Brain microvascular endothelial cell (primary cell): ENCODE data around the gene DCAF6.

Source experiments
- DNase-seq: peaks from one replicate; pipeline ENCODE4 v3.0.0-alpha.2; 2020
- H3K27ac ChIP-seq: fragments of 250-450 bp; sonication (Bioruptor Pico); 2 replicates; pipeline ENCODE4 v1.5.1; 2020; ENCODE audit warnings: mild to moderate bottlenecking, moderate library complexity
- H3K27me3 ChIP-seq: fragments of 250-450 bp; sonication (Bioruptor Pico); replicated peaks from 2 replicates; pipeline ENCODE4 v1.5.1; 2020; ENCODE audit warnings: mild to moderate bottlenecking
- H3K36me3 ChIP-seq: fragments of 250-450 bp; sonication (Bioruptor Pico); replicated peaks from 2 replicates; pipeline ENCODE4 v1.5.1; 2020; ENCODE audit warnings: mild to moderate bottlenecking
- H3K4me3 ChIP-seq: 2 replicates; pipeline ENCODE4 v1.5.1; 2011; ENCODE audit warnings: low read depth, mild to moderate bottlenecking, control low read depth, low read length, moderate library complexity
- in situ Hi-C: cut with HindIII; loops from 2 replicates; pipeline ENCODE4 v1.10.0; 2017; ENCODE audit warnings: low sequenced_read_pairs, low pct_ligation_motif_present
- TF ChIP-seq, protein P1 (sequence below): IDR thresholded peaks from 2 replicates; pipeline ENCODE4 v1.5.1; 2011; ENCODE audit warnings: low read depth, mild to moderate bottlenecking, moderate library complexity, low read length, control low read depth, inconsistent platforms; ENCODE audit errors: missing control alignments

Gene DCAF6

GRCh38 chr1:168095476-168095875, 159.0 kb downstream of the DCAF6 start:
- Histone ChIP-seq H3K4me3 (no peak overlapping the region), H3K27me3 (no peaks in the 10 kb centered on the region), H3K27ac (no peak overlapping the region), H3K36me3 (no peaks in the 10 kb centered on the region)
- TF ChIP-seq, protein P1, sequence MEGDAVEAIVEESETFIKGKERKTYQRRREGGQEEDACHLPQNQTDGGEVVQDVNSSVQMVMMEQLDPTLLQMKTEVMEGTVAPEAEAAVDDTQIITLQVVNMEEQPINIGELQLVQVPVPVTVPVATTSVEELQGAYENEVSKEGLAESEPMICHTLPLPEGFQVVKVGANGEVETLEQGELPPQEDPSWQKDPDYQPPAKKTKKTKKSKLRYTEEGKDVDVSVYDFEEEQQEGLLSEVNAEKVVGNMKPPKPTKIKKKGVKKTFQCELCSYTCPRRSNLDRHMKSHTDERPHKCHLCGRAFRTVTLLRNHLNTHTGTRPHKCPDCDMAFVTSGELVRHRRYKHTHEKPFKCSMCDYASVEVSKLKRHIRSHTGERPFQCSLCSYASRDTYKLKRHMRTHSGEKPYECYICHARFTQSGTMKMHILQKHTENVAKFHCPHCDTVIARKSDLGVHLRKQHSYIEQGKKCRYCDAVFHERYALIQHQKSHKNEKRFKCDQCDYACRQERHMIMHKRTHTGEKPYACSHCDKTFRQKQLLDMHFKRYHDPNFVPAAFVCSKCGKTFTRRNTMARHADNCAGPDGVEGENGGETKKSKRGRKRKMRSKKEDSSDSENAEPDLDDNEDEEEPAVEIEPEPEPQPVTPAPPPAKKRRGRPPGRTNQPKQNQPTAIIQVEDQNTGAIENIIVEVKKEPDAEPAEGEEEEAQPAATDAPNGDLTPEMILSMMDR: no peak
- DNase-seq: no peak
- in situ Hi-C loops: no loop called here

DNA sequence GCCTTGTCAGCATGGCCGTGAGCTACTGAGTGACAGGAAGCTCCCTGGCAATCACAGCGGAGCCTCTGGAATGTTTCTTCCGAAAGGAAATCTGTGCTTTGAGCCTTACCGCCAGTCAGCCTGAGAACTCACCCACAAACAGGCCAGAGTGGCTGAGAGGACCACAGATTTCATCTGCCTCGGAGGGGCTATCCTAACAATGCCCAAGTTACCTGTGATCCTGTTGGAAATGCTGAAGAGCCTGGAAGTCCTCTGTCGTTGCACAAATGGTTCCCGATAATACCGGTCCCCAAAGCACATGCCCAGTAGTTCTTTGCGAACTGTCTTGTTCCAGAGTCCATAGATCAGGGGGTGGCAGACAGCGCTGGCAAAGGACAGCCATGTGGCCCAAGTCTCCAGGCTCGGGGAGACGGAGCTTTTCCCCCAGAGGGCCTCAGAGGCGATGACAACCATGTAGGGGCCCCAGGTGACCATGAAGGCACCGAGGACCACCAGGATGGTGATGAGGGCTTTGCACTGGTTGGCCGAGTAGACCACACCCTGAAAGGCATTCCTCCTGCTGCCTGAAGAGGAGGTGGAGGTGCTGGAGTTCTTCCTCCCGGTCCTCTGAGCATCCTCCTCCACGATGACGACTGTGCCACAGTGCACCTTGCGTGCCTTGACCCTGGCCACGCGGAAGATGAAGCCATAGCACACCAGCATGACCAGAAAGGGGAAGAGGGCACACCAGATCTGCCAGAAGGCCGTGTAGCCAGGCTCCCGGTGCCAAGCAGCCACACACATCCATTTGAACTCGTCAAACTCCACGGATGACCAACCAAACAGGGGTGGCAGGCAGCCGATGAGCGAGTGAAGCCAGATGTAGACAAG, 160.0 kb downstream of the DCAF6 start:
- Histone ChIP-seq H3K36me3 (no peaks in the 10 kb centered on the region), H3K27me3 (no peaks in the 10 kb centered on the region), H3K4me3 (no peak overlapping the region), H3K27ac (no peak overlapping the region)
- no peak for DNase-seq
- in situ Hi-C loops: no loop called here
- TF ChIP-seq, protein P1: no peak

- in situ Hi-C loops: no loop called here
- H3K27me3 ChIP-seq: no peaks in the 10 kb centered on the region
- no peak overlapping the region for H3K27ac ChIP-seq
- TF ChIP-seq, protein P1: no peak
- no peak for DNase-seq
- H3K36me3 ChIP-seq: no peaks in the 10 kb centered on the region
- H3K4me3 ChIP-seq: no peak overlapping the region
These were observed 161.5 kb downstream of the DCAF6 start for GRCh38 chr1:168097921-168098528.

- Histone ChIP-seq H3K36me3 (no peaks in the 10 kb centered on the region), H3K27me3 (no peaks in the 10 kb centered on the region), H3K27ac (no peak overlapping the region), H3K4me3 (no peak overlapping the region)
- in situ Hi-C loops: no loop called here
- no peak for DNase-seq
- TF ChIP-seq, protein P1: no peak
These were observed 162.2 kb downstream of the DCAF6 start for GRCh38 chr1:168098534-168099320.

DNA sequence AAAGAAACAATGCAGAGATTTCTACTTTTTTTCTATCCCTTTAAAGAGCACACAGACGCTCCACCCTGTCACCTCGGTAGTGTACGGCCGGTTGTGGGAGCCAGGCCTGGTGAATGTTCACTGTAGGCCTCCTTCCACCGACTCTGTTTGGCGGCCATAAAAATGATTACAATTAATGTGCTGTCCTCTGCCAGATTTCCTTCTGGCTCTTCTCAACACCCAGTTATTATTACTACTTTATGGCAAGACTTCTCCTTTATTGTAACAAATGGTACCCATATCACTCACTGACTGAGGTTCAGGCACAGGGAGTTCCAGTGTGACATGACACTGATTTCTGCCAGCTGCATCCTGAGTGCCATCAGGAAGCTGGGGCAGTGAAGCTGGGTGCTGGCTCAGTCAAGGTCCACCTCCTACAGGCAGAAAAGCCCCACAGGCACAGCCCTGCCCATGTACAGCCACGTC, 162.9 kb downstream of the DCAF6 start:
- no peak overlapping the region for H3K4me3 ChIP-seq
- in situ Hi-C loops: no loop called here
- no peak overlapping the region for H3K27ac ChIP-seq
- H3K36me3 ChIP-seq: no peaks in the 10 kb centered on the region
- no peaks in the 10 kb centered on the region for H3K27me3 ChIP-seq
- DNase-seq: no peak
- TF ChIP-seq, protein P1: no peak
